Iris pigment epithelial cell (primary cell): ENCODE measurements around the gene BPI.
A peak's percentile ranks its signal among the peaks of the same experiment; 100 is the strongest.
"Not testable (repeated sequence)": the region's sequence is repeated elsewhere in the genome, so short reads cannot be mapped to it uniquely, and the experiment has no call there.

Source experiments
- DNase-seq: peaks from one replicate; pipeline ENCODE4 v3.0.0-alpha.2; 2011; ENCODE audit warnings: low read depth

The BPI gene

GRCh38 chr20:38303908-38304379, at the start of gene BPI:
Gene BPI (plus strand): TSS chr20:38304156. CDS start chr20:38304224, 68 bp downstream.
- no peak for DNase-seq

GRCh38 chr20:38254621-38255020, 49.3 kb upstream of the BPI start:
- not testable (repeated sequence) for DNase-seq

- DNase-seq: peak; percentile 48
Observed at GRCh38 chr20:38255393-38255792, 48.6 kb upstream of the BPI start.

- no peak for DNase-seq
Observed at GRCh38 chr20:38256021-38256420, 47.9 kb upstream of the BPI start.

- DNase-seq: no peak
Observed at GRCh38 chr20:38256966-38257365, 47.0 kb upstream of the BPI start.

GRCh38 chr20:38258545-38259215, 45.3 kb upstream of the BPI start:
- DNase-seq: no peak

- no peak for DNase-seq
Observed at GRCh38 chr20:38260025-38260377, 44.0 kb upstream of the BPI start.

GRCh38 chr20:38260378-38261053, 43.4 kb upstream of the BPI start, which contains the start of gene KIAA1755:
Gene KIAA1755 (minus strand): TSS chr20:38260735. CDS start chr20:38260500, 235 bp downstream.
- DNase-seq: no peak

- no peak for DNase-seq
Observed at GRCh38 chr20:38261054-38261390, 42.9 kb upstream of the BPI start.

GRCh38 chr20:38262931-38263330, 41.0 kb upstream of the BPI start:
- no peak for DNase-seq

GRCh38 chr20:38266426-38266825, 37.5 kb upstream of the BPI start:
- no peak for DNase-seq

GRCh38 chr20:38267296-38267695, 36.7 kb upstream of the BPI start:
- DNase-seq: no peak

- no peak for DNase-seq
Observed at GRCh38 chr20:38267901-38268514, 35.9 kb upstream of the BPI start.

- DNase-seq: no peak
Observed at GRCh38 chr20:38269040-38269439, 34.9 kb upstream of the BPI start.

- DNase-seq: no peak
Observed at GRCh38 chr20:38269715-38270114, 34.2 kb upstream of the BPI start.

GRCh38 chr20:38270869-38271605, 32.9 kb upstream of the BPI start:
- DNase-seq: peak; percentile 98

GRCh38 chr20:38271608-38272120, 32.3 kb upstream of the BPI start:
- DNase-seq: peak; percentile 67

GRCh38 chr20:38272398-38272797, 31.6 kb upstream of the BPI start:
- peak; percentile 73 for DNase-seq

GRCh38 chr20:38272961-38273360, 31.0 kb upstream of the BPI start:
- DNase-seq: peak; percentile 85

GRCh38 chr20:38275815-38276550, 28.0 kb upstream of the BPI start:
- DNase-seq: peak; percentile 93

- no peak for DNase-seq
Observed at GRCh38 chr20:38277285-38277684, 26.7 kb upstream of the BPI start.

- DNase-seq: no peak
Observed at GRCh38 chr20:38277691-38278090, 26.3 kb upstream of the BPI start.
